ENCODE measurements around the gene FBXO46. TPM values are rescaled to one million over a fixed set of nuclear protein-coding genes. Genes with fewer than 3 reads are reported as not detected.

Gene FBXO46
- total RNA-seq, 1 experiment from 2014 or later, result 43.9 TPM

DNA sequence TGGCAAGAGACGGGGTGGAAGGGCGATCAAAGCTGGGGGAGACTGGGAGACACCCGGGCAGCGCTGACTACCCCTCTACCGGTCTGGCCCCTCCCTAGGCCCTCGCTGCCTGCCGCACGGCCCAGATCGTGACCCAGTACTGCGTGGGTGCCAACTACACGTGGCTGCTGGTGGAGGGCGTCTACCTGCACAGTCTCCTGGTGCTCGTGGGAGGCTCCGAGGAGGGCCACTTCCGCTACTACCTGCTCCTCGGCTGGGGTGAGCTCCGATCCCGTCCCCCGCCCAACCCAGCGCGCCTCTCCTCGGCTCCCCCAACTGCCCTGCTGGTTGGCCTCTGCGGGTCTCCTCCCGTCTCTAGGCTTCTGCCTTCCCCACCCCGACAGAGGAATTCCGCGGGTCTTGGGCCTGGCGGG, 53.8 kb downstream of the FBXO46 start:
- Histone ChIP-seq H3T11ph (ENCODE audit: low read length) (no peak overlapping the region), H2AK5ac (ENCODE audit: insufficient read length, low read length) (no peak overlapping the region), H2BK5ac (ENCODE audit: insufficient read length, low read length) (no peak overlapping the region), H3K4me2 (ENCODE audit: insufficient read depth, insufficient read length, low read length) (peak overlapping the region; percentile 70), H3K18ac (ENCODE audit: insufficient read length, low read depth, low read length) (peak overlapping the region; percentile 88), H3K27ac (ENCODE audit: insufficient read length, low read depth, low read length) (no peak overlapping the region), H2BK15ac (ENCODE audit: low read depth, low read length) (no peak overlapping the region), H2BK12ac (ENCODE audit: insufficient read length, low read depth, low read length) (no peak overlapping the region), H3K9me3 (ENCODE audit: control insufficient read depth, low read depth, low read length) (no peaks in the 10 kb centered on the region), H3K27me3 (ENCODE audit: insufficient read depth, low read length) (no peaks in the 10 kb centered on the region), H2BK120ac (ENCODE audit: low read depth, low read length, poor library complexity, severe bottlenecking) (no peak overlapping the region), H2AFZ (ENCODE audit: low read length) (no peak overlapping the region), H3K79me1 (ENCODE audit: insufficient read depth, low read depth, low read length, poor library complexity, severe bottlenecking) (no peaks in the 10 kb centered on the region), H3K9ac (ENCODE audit: extremely low read depth, insufficient read length, low read length) (peak overlapping the region; percentile 36), H3K4ac (ENCODE audit: low read depth, low read length) (no peak overlapping the region), H4K91ac (ENCODE audit: insufficient read length, low read depth, low read length) (no peak overlapping the region), H3K14ac (ENCODE audit: insufficient read depth, low read length) (peak overlapping the region; percentile 44; the same call in 1 of the 2 replicates), H2BK20ac (ENCODE audit: low read depth, low read length, poor library complexity, severe bottlenecking) (no peak overlapping the region), H4K5ac (ENCODE audit: insufficient read length, low read depth, low read length) (no peak overlapping the region), H3K23ac (ENCODE audit: insufficient read length, low read depth, low read length) (no peak overlapping the region), H3K23me2 (ENCODE audit: insufficient read length, low read depth, low read length, poor library complexity, severe bottlenecking) (peaks cover 11% of the 10 kb centered on the region), H3K4me1 (ENCODE audit: insufficient read depth, low read length) (no peaks in the 10 kb centered on the region), H3K56ac (ENCODE audit: insufficient read length, low read depth, low read length) (no peak overlapping the region), H3K79me2 (ENCODE audit: insufficient read depth, low read length) (no peaks in the 10 kb centered on the region), H4K8ac (replicated peaks; ENCODE audit: insufficient read length, low read depth, low read length) (no peak overlapping the region), H4K20me1 (ENCODE audit: control insufficient read depth, insufficient read depth, insufficient read length) (no peaks in the 10 kb centered on the region)
- no peak for DNase-seq
- Mint-ChIP-seq H3K27me3 (ENCODE audit: low read depth) (peaks cover 63% of the 10 kb centered on the region), H3K4me3 (peak overlapping the region; percentile 67 to 87), H3K36me3 (ENCODE audit: insufficient read depth in 1 of 3, low read depth in 3 of 3) (no peaks in the 10 kb centered on the region; a peak in 1 of 7 replicates), H3K4me1 (peaks cover 6 to 20% of the 10 kb centered on the region in 2 experiments), H3K9me3 (no peaks in the 10 kb centered on the region), H3K27ac (no peak overlapping the region)
- no CpG with 5 or more reads among the region's 28 CpGs for WGBS (ENCODE audit: extremely low coverage, insufficient read length, low lambda C conversion rate)
- TF ChIP-seq, protein P1, sequence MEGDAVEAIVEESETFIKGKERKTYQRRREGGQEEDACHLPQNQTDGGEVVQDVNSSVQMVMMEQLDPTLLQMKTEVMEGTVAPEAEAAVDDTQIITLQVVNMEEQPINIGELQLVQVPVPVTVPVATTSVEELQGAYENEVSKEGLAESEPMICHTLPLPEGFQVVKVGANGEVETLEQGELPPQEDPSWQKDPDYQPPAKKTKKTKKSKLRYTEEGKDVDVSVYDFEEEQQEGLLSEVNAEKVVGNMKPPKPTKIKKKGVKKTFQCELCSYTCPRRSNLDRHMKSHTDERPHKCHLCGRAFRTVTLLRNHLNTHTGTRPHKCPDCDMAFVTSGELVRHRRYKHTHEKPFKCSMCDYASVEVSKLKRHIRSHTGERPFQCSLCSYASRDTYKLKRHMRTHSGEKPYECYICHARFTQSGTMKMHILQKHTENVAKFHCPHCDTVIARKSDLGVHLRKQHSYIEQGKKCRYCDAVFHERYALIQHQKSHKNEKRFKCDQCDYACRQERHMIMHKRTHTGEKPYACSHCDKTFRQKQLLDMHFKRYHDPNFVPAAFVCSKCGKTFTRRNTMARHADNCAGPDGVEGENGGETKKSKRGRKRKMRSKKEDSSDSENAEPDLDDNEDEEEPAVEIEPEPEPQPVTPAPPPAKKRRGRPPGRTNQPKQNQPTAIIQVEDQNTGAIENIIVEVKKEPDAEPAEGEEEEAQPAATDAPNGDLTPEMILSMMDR (conservative IDR thresholded peaks at IDR 0.05), result no peak
